ENCODE data around the gene C11orf24. TPM values are rescaled to one million over a fixed set of nuclear protein-coding genes. Genes with fewer than 3 reads are reported as not detected.

Gene C11orf24
- total RNA-seq, 2 donors from 2014 or later = 55.3 to 66.6 TPM

DNA sequence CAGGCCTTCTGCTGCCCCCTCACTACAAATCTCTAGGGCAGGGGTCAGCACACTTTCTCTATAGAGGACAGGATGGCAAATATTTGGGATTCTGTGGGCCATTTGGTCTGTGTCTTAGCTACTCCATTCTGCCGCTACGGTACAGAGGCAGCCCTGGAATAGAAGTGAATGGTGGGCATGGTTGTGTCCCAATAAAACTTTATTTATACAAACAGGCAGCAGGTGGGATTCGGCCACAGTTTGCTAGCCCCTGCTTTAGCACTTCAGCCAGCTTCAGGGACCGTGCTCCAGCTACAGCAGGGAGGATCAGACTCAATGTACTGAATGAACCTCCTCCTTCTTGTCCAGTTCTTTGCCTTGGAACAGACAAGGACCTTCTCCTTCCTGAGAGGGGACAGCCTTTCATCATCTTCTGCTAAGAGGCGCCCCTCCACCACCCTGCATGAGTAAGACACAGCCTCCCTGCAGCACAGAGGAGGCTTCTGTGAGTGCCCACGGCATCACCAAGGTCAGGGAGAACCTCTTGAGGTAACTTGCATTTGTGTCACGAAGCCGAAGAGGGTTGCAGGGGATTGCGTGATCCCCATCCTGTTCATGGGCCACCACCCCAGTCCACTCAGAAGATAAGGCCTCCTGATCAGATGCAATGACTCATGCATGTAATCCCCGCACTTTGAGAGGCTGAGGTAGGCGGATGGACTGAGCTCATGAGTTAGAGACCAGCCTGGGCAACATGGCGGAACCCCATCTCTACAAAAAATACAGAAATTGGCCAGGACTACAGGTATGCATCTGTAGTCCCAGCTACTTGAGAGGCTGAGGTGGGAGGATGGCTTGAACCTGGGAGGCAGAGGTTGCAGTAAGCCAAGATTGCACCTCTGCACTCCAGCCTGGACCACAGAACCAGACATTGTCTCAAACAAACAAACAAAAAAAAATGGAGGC is 4.6 kb downstream of the C11orf24 start:
- Histone ChIP-seq H3K9ac (ENCODE audit: low read depth in 2 of 2, low read length in 2 of 2) (no peak overlapping the region), H3K4me1 (peaks cover 8% of the 10 kb centered on the region), H3K27me3 (no peaks in the 10 kb centered on the region), H3K36me3 (no peaks in the 10 kb centered on the region), H3K4me3 (no peak overlapping the region), H3K9me3 (no peaks in the 10 kb centered on the region), H3K27ac (no peak overlapping the region)
- intact Hi-C loops (cut with DNase I) = no loop called here
- TF ChIP-seq CTCF (IDR thresholded peaks at IDR 0.05) = no peak
- DNase-seq = no peak

- H3K4me1 ChIP-seq = peaks cover 8% of the 10 kb centered on the region
- H3K27me3 ChIP-seq = no peaks in the 10 kb centered on the region
- H3K9ac ChIP-seq (ENCODE audit: low read depth in 2 of 2, low read length in 2 of 2) = no peak overlapping the region
- DNase-seq = no peak
- no peaks in the 10 kb centered on the region for H3K36me3 ChIP-seq
- no peaks in the 10 kb centered on the region for H3K9me3 ChIP-seq
- no peak overlapping the region for H3K4me3 ChIP-seq
- H3K27ac ChIP-seq = no peak overlapping the region
- intact Hi-C loops (cut with DNase I) = no loop called here
- no peak for TF ChIP-seq CTCF (IDR thresholded peaks at IDR 0.05)
Measured at GRCh38 chr11:68266121-68266891, 5.5 kb downstream of the C11orf24 start.

DNA sequence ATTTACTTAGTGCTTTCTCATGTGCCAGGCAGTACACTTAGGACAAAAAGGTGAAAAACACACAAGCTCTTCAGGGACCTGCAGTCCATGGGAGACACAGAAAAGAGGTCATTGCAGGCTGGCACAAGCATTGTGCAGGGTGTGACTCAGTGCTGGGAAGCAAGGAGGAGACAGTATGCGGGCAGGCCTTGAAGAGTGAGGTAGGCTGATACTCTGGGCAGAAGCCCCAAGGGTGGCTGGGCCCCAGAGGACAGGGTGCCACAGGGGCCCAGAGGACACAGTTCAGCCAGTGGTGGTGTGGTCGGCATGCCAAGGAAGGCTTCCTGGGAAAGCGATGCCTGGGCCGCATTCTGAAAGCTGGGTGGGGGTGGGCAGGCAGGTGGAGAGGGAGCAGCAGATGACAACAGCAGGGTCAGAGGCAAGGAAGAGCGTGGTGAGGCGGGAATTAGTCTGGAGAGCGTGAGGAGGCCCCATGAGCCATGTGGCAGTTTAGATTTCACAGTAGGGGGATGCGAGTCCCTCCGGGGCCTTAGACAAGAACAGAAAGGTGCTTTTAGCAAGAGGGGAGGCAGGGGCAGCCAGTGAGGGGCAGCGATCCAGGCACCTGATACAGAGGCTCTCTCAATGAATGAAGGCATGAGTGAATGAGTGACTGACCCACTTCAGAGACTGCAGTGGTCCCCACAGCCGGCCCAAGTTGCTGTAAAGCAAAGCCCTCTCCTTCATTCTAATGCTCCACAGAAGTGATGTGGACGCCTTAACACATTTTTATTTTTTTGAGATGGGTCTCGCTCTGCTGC is 6.8 kb downstream of the C11orf24 start:
- no peaks in the 10 kb centered on the region for H3K36me3 ChIP-seq
- no peak for DNase-seq
- H3K9ac ChIP-seq (ENCODE audit: low read depth in 2 of 2, low read length in 2 of 2) = no peak overlapping the region
- peaks cover 2% of the 10 kb centered on the region for H3K4me1 ChIP-seq
- intact Hi-C loops (cut with DNase I) = no loop called here
- no peaks in the 10 kb centered on the region for H3K9me3 ChIP-seq
- no peak overlapping the region for H3K4me3 ChIP-seq
- TF ChIP-seq CTCF (IDR thresholded peaks at IDR 0.05) = no peak
- H3K27me3 ChIP-seq = no peaks in the 10 kb centered on the region
- no peak overlapping the region for H3K27ac ChIP-seq

DNA sequence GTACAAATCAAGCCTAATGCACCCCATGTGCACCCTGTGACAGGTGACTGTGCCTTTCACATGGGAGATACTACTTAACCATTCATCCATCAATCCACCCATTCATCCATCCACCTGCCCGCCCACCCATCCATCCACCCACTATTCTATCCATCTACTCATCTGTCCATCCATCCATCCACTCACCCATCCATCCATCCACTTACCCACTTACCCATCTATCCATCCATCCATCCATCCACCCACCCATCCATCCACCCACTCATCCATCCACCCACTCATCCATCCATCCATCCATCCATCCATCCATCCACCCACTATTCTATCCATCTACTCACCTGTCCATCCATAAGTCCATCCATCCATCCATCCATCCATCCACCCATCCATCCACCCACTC is 7.5 kb downstream of the C11orf24 start:
- H3K9ac ChIP-seq (ENCODE audit: low read depth in 2 of 2, low read length in 2 of 2) = no peak overlapping the region
- DNase-seq = no peak
- H3K27me3 ChIP-seq = no peaks in the 10 kb centered on the region
- H3K4me3 ChIP-seq = no peak overlapping the region
- H3K27ac ChIP-seq = no peak overlapping the region
- no peak for TF ChIP-seq CTCF (IDR thresholded peaks at IDR 0.05)
- intact Hi-C loops (cut with DNase I) = no loop called here
- no peaks in the 10 kb centered on the region for H3K4me1 ChIP-seq
- H3K9me3 ChIP-seq = no peaks in the 10 kb centered on the region
- H3K36me3 ChIP-seq = no peaks in the 10 kb centered on the region

DNA sequence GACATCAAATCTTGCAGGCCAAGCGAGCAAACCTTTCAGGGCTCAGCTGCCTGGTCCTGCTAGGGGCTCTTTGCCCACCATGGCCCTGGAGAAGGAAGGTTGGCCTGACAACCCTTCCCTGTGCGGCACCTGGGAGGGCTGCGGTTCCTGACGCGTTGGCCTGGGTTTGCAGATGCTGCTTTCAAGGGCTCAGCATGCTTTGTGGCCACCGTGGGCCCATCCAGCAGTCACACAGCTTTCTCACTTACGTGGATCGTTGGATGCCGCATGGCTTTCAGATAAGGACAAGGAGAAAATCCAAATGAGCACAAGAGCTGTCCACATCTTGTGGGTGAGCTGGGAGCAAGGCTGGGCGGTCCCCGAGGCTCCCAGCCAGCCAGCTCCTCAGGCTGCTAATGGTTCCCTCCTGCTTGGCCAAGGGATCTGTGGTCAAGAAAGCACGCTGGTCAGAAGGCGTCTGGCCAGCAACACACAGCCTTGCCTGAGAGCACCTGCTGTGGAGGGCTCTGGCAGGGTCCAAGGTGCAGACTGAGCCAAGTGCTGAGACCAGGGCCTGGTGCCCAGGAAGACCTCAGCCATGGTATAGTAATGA is 8.2 kb downstream of the C11orf24 start:
- no peaks in the 10 kb centered on the region for H3K9me3 ChIP-seq
- no peak overlapping the region for H3K9ac ChIP-seq (ENCODE audit: low read depth in 2 of 2, low read length in 2 of 2)
- intact Hi-C loops (cut with DNase I) = no loop called here
- H3K4me3 ChIP-seq = no peak overlapping the region
- no peak for DNase-seq
- no peaks in the 10 kb centered on the region for H3K36me3 ChIP-seq
- TF ChIP-seq CTCF (IDR thresholded peaks at IDR 0.05) = no peak
- H3K27ac ChIP-seq = no peak overlapping the region
- no peaks in the 10 kb centered on the region for H3K27me3 ChIP-seq
- H3K4me1 ChIP-seq = no peaks in the 10 kb centered on the region

Measured in colonic mucosa (tissue), 4 donors.